Neutrophil (primary cell): ENCODE data around the gene PROK1.

ENCODE experiments used
- H3K27ac ChIP-seq: fragments of 200-600 bp; sonication (generic); 2 replicates; pipeline ENCODE4 v1.5.1; 2016; ENCODE audit warnings: mild to moderate bottlenecking, moderate library complexity
- H3K27me3 ChIP-seq: fragments of 200-600 bp; sonication (generic); 2 replicates; pipeline ENCODE4 v1.6.0; 2016; ENCODE audit warnings: mild to moderate bottlenecking
- H3K36me3 ChIP-seq: fragments of 200-600 bp; sonication (generic); 2 replicates; pipeline ENCODE4 v1.5.1; 2017
- H3K4me1 ChIP-seq, 2 experiments: fragments of 200-600 bp in 1 of 2; sonication (generic) in 1 of 2; 1 replicate in 1 of 2; 2 replicates in 1 of 2; pipeline versions ENCODE4 v1.5.1 to v1.6.1; 2013 to 2016; ENCODE audit warnings: low read depth in 1 of 2, low read length in 1 of 2, mild to moderate bottlenecking in 1 of 2, moderate library complexity in 1 of 2; ENCODE audit not compliant: control insufficient read depth in 1 of 2, insufficient read depth in 1 of 2
- H3K4me3 ChIP-seq, 2 experiments: fragments of 200-600 bp in 1 of 2; sonication (generic) in 1 of 2; 1 replicate in 1 of 2; 2 replicates in 1 of 2; pipeline ENCODE4 v1.5.1; 2013 to 2016; ENCODE audit warnings: low read depth in 1 of 2, low read length in 1 of 2, mild to moderate bottlenecking in 1 of 2, moderate library complexity in 1 of 2
- H3K9me3 ChIP-seq: fragments of 200-600 bp; sonication (generic); 2 replicates; pipeline ENCODE4 v1.5.1; 2016
- CTCF ChIP-seq: fragments of 200-600 bp; sonication (generic); IDR thresholded peaks from 2 replicates; pipeline ENCODE4 v1.5.1; 2016; ENCODE audit warnings: antibody characterized with exemption

Gene PROK1

GRCh38 chr1:110504226-110504625 lies 53.3 kb downstream of the PROK1 start:
- Histone ChIP-seq H3K27ac (no peak overlapping the region), H3K36me3 (no peaks in the 10 kb centered on the region), H3K27me3 (peaks cover 15% of the 10 kb centered on the region), H3K4me3 (no peak overlapping the region), H3K9me3 (no peaks in the 10 kb centered on the region), H3K4me1 (no peaks in the 10 kb centered on the region)
- no peak for TF ChIP-seq CTCF

- no peak for TF ChIP-seq CTCF
- no peaks in the 10 kb centered on the region for H3K9me3 ChIP-seq
These were observed 54.6 kb downstream of the PROK1 start for GRCh38 chr1:110505596-110505995.

GRCh38 chr1:110506541-110506940 lies 55.6 kb downstream of the PROK1 start:
- H3K27me3 ChIP-seq, result peaks cover 15% of the 10 kb centered on the region
- no peak overlapping the region for H3K27ac ChIP-seq
- no peak overlapping the region for H3K4me3 ChIP-seq
- H3K36me3 ChIP-seq, result no peaks in the 10 kb centered on the region
- no peaks in the 10 kb centered on the region for H3K9me3 ChIP-seq
- H3K4me1 ChIP-seq, result no peaks in the 10 kb centered on the region
- TF ChIP-seq CTCF, result no peak

More at GRCh38 chr1:110505596-110505995, 54.6 kb downstream of the PROK1 start:
- no peak overlapping the region for H3K27ac ChIP-seq
- H3K36me3 ChIP-seq, result no peaks in the 10 kb centered on the region
- H3K27me3 ChIP-seq, result peaks cover 15% of the 10 kb centered on the region
- H3K4me1 ChIP-seq, result no peaks in the 10 kb centered on the region
- no peak overlapping the region for H3K4me3 ChIP-seq
